ENCODE measurements around the gene ADGRA1. TPM values are rescaled to one million over a fixed set of nuclear protein-coding genes. Genes with fewer than 3 reads are reported as not detected.

The ADGRA1 gene
- total RNA-seq, 2 experiments from 2014 or later, result not detected

DNA sequence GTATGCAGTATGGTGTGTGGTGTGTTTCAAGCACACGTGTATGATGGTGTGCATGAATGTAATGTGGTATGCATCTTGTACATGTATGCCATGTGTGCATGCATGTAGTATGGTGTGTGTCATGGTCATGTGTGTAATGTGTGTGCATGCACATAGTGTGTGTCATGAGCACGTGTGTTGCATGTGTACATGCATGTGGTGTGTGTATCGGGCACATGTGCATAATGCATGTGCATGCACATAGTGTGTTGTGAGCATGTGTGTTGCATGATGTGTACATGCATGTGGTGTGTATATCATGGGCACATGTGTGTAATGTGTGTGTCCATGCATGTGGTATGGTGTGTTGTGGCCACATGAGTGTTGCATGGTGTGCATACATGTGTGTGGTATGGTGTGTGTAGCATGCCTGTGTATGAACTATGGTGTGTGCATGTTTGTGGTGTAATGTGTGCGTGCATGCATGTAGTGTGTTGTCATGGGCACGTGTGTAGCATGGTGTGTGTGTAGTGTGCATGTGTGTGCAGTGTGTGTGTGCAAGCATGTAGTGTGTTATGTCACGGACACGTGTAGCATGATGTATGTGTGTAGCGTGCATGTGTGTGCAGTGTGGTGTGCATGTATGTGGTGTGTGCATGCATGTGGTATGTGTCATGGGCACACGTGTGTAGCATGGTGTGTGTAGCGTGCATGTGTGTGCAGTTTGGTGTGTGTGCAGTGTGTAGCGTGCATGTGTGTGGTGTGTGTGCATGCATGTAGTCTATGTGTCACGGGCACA is 89.8 kb downstream of the ADGRA1 start:
- no peak overlapping the region for H3K4me3 Mint-ChIP-seq
- POLR2A ChIA-PET, result no interaction called here
- H3K36me3 Mint-ChIP-seq, result no peaks in the 10 kb centered on the region
- intact Hi-C loops (cut with micrococcal nuclease), result no loop called here
- no peaks in the 10 kb centered on the region for H3K4me1 Mint-ChIP-seq (ENCODE audit: low read depth)
- H3K27me3 Mint-ChIP-seq, result peaks cover 3% of the 10 kb centered on the region
- no peak for DNase-seq
- H3K9me3 Mint-ChIP-seq, result peaks cover 12% of the 10 kb centered on the region
- CTCF ChIA-PET, result no interaction called here
- no peak overlapping the region for H3K27ac Mint-ChIP-seq

GRCh38 chr10:133178357-133179127 is 90.8 kb downstream of the ADGRA1 start:
- no peaks in the 10 kb centered on the region for H3K4me1 Mint-ChIP-seq (ENCODE audit: low read depth)
- DNase-seq, result no peak
- H3K36me3 Mint-ChIP-seq, result no peaks in the 10 kb centered on the region
- intact Hi-C loops (cut with micrococcal nuclease), result no loop called here
- H3K27me3 Mint-ChIP-seq, result no peaks in the 10 kb centered on the region
- H3K4me3 Mint-ChIP-seq, result no peak overlapping the region
- ChIA-PET POLR2A (no interaction called here), CTCF (no interaction called here)
- no peak overlapping the region for H3K27ac Mint-ChIP-seq
- H3K9me3 Mint-ChIP-seq, result peaks cover 12% of the 10 kb centered on the region

- no peaks in the 10 kb centered on the region for H3K36me3 Mint-ChIP-seq
- no peak for DNase-seq
- CTCF ChIA-PET, result no interaction called here
- no peak overlapping the region for H3K27ac Mint-ChIP-seq
- intact Hi-C loops (cut with micrococcal nuclease), result no loop called here
- POLR2A ChIA-PET, result no interaction called here
- no peak overlapping the region for H3K4me3 Mint-ChIP-seq
- H3K27me3 Mint-ChIP-seq, result no peaks in the 10 kb centered on the region
- no peaks in the 10 kb centered on the region for H3K4me1 Mint-ChIP-seq (ENCODE audit: low read depth)
- peaks cover 12% of the 10 kb centered on the region for H3K9me3 Mint-ChIP-seq
Observed at GRCh38 chr10:133179128-133179520, 91.4 kb downstream of the ADGRA1 start.

DNA sequence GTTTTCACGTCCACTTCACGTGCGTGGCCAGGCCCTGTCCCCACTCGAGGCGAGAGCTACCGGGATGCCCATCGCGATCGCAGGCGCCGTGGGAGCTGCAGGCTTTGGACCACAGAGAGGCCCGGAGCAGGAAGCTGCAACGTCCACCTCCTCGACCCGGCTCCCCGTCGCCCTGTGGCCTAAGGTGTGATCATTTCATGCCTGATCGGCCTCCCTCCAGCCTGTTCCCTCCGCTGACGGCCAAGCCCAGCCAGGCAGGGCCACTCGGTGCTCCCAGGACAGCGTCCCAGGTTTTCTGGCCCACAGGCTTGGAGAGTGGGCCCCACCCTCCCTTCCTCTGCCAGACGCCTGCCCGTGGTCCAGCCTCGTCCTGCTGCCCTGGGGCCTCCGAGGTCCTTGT is 91.9 kb downstream of the ADGRA1 start:
- no peak overlapping the region for H3K27ac Mint-ChIP-seq
- ChIA-PET POLR2A (no interaction called here), CTCF (no interaction called here)
- no peak overlapping the region for H3K4me3 Mint-ChIP-seq
- no peaks in the 10 kb centered on the region for H3K36me3 Mint-ChIP-seq
- no peak for DNase-seq
- intact Hi-C loops (cut with micrococcal nuclease), result no loop called here
- H3K4me1 Mint-ChIP-seq (ENCODE audit: low read depth), result no peaks in the 10 kb centered on the region
- H3K9me3 Mint-ChIP-seq, result peaks cover 12% of the 10 kb centered on the region
- no peaks in the 10 kb centered on the region for H3K27me3 Mint-ChIP-seq

- H3K4me3 Mint-ChIP-seq, result no peak overlapping the region
- no peak for DNase-seq
- H3K36me3 Mint-ChIP-seq, result no peaks in the 10 kb centered on the region
- peaks cover 12% of the 10 kb centered on the region for H3K9me3 Mint-ChIP-seq
- H3K4me1 Mint-ChIP-seq (ENCODE audit: low read depth), result no peaks in the 10 kb centered on the region
- POLR2A ChIA-PET, result no interaction called here
- intact Hi-C loops (cut with micrococcal nuclease), result no loop called here
- H3K27ac Mint-ChIP-seq, result no peak overlapping the region
- CTCF ChIA-PET, result no interaction called here
- H3K27me3 Mint-ChIP-seq, result no peaks in the 10 kb centered on the region
Observed at GRCh38 chr10:133180192-133180964, 92.7 kb downstream of the ADGRA1 start.

- CTCF ChIA-PET, result no interaction called here
- Mint-ChIP-seq H3K27me3 (no peaks in the 10 kb centered on the region), H3K4me3 (no peak overlapping the region), H3K9me3 (peaks cover 12% of the 10 kb centered on the region), H3K27ac (no peak overlapping the region), H3K4me1 (ENCODE audit: low read depth) (no peaks in the 10 kb centered on the region), H3K36me3 (no peaks in the 10 kb centered on the region)
- intact Hi-C loops (cut with micrococcal nuclease), result no loop called here
- DNase-seq, result no peak
- POLR2A ChIA-PET, result no interaction called here
Observed at GRCh38 chr10:133180965-133181639, 93.4 kb downstream of the ADGRA1 start.

Other genes with a start within 250 kb of the ADGRA1 start
- gene CFAP46, start 145.4 kb upstream of the ADGRA1 start, total RNA-seq, result under 1 TPM in 1 of 2 experiments, not detected in 1; 0.07 TPM
- gene KNDC1, start 72.3 kb downstream of the ADGRA1 start, total RNA-seq, result under 1 TPM; 0.17 to 0.70 TPM
- gene UTF1, start 142.3 kb downstream of the ADGRA1 start, total RNA-seq, result not detected
- under 1 TPM; 0.07 to 0.12 TPM for gene VENTX, start 149.9 kb downstream of the ADGRA1 start, total RNA-seq
- gene ADAM8, start 188.9 kb downstream of the ADGRA1 start, total RNA-seq, result 100 to 1,000 TPM; 160 to 165 TPM
- gene TUBGCP2, start 220.9 kb downstream of the ADGRA1 start, total RNA-seq, result 10 to 100 TPM; 54.5 to 59.1 TPM
- 10 to 100 TPM; 48.7 to 51.5 TPM for gene ZNF511, start 221.0 kb downstream of the ADGRA1 start, total RNA-seq
- gene CALY, start 249.0 kb downstream of the ADGRA1 start, total RNA-seq, result not detected

Measured in activated CD4-positive, alpha-beta memory T cell treated with anti-CD3 and anti-CD28 coated beads for 36 hours (primary cell).